ENCODE results near the gene IPO4.
"Not testable (repeated sequence)": the region's sequence is repeated elsewhere in the genome, so short reads cannot be mapped to it uniquely, and the experiment has no call there.

The IPO4 gene

DNA sequence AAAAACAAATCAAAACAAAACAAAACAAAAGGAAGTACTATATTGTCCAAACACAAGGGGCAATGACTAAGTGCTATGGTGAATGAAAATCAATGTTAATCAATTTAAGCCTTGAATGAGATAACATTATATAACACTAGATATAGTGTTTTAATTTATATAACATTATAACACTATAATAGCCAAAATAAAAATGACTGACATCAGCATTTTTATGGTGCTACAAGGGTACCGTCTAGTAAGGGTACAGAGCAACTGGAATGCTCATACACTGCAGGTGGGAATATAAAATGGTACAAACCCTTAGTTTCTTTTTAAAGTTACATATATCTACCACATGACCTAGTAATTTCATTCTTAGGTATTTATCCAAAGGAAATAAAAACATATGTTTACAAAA, 37.9 kb upstream of the IPO4 start:
- no peak for DNase-seq
- peaks cover 43% of the 10 kb centered on the region for H3K4me1 Mint-ChIP-seq (ENCODE audit: low read depth)
- no peak overlapping the region for H3K27ac Mint-ChIP-seq
- peaks cover 54% of the 10 kb centered on the region for H3K36me3 Mint-ChIP-seq (ENCODE audit: low read depth)
- no peaks in the 10 kb centered on the region for H3K9me3 Mint-ChIP-seq
- no peaks in the 10 kb centered on the region for H3K27me3 Mint-ChIP-seq
- H3K4me3 Mint-ChIP-seq: no peak overlapping the region

DNA sequence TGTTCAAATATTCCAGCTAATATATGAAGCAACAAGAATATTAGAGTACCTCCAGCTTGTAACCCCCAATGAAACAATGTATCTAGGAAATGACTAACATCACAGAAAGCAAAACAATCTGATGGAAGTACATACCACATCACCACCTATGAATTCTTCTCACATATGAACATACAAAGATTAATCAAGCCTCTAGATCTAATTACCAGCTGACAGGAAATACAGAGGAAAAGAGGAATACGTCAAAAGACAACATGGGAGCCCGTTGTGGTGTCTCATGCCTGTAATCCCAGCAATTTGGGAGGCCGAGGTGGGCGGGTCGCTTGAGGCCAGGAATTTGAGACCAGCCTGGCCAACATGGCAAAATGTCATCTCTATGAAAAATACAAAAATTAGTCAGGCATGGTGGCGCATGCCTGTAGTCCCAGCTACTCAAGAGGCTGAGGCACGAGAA, 36.0 kb upstream of the IPO4 start:
- peaks cover 34% of the 10 kb centered on the region for H3K4me1 Mint-ChIP-seq (ENCODE audit: low read depth)
- no peaks in the 10 kb centered on the region for H3K27me3 Mint-ChIP-seq
- H3K4me3 Mint-ChIP-seq: no peak overlapping the region
- H3K9me3 Mint-ChIP-seq: no peaks in the 10 kb centered on the region
- H3K36me3 Mint-ChIP-seq (ENCODE audit: low read depth): peaks cover 51% of the 10 kb centered on the region
- peak overlapping the region; percentile 66 for H3K27ac Mint-ChIP-seq
- DNase-seq: no peak

DNA sequence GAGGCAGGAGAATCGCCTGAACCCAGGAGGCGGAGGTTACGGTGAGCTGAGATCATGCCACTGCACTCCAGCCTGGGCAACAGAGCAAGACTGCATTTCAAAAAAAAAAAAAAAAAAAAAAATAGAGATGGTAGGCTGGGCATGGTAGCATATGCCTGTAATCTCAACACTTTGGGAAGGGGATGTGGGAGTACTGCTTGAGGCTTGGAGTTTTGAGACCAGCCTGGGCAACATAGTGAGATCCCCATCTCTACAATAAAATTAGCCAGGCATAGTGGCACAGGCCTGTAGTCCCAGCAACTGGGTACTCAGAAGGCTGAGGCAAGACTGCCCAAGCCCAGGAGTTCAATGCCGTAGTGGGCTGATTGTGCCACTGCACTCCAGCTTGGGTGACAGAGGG, 34.4 kb upstream of the IPO4 start:
- peaks cover 27% of the 10 kb centered on the region for H3K4me1 Mint-ChIP-seq (ENCODE audit: low read depth)
- not testable (repeated sequence) for DNase-seq, H3K27me3 Mint-ChIP-seq, H3K9me3 Mint-ChIP-seq, H3K4me3 Mint-ChIP-seq, H3K27ac Mint-ChIP-seq
- H3K36me3 Mint-ChIP-seq (ENCODE audit: low read depth): peaks cover 45% of the 10 kb centered on the region

DNA sequence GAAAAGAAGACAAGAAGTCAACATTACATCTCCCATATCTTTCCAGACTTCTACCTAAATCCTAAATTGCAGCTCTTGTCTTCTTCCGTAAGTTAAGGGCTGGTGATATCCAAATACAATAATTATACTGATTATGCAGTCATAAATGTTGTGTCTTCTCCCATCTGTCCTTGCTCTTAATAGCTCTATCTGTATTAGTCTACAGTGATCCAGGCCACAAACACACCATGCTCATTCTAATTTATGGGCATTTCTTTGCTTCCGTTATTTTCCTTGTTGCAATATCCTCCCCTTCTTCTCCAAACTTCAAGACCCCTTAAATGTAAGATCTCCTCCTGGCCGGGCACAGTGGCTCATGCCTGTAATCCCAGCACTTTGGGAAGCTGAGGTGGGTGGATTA, 30.9 kb upstream of the IPO4 start:
- H3K9me3 Mint-ChIP-seq: no peaks in the 10 kb centered on the region
- H3K4me3 Mint-ChIP-seq: no peak overlapping the region
- peaks cover 43% of the 10 kb centered on the region for H3K36me3 Mint-ChIP-seq (ENCODE audit: low read depth)
- H3K4me1 Mint-ChIP-seq (ENCODE audit: low read depth): peaks cover 23% of the 10 kb centered on the region
- H3K27ac Mint-ChIP-seq: no peak overlapping the region
- no peak for DNase-seq
- no peaks in the 10 kb centered on the region for H3K27me3 Mint-ChIP-seq

DNA sequence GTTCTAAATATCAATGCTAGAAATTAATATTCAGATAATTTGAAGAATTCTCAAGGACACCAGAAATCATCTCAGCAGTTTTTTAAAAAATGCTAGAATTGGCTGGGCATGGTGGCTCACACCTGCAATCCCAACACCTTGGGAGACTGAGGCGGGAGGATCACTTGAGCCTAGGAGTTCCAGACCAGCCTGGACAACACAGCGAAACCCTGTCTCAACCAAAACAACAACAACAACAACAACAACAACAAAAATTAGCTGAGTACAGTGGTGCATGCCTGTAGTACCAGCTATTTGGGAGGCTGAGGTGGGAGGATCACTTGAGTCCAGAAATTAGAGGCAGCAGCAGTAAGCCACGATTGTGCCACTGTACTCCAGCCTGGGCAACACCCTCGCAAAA, 30.5 kb upstream of the IPO4 start:
- no peaks in the 10 kb centered on the region for H3K9me3 Mint-ChIP-seq
- no peak for DNase-seq
- no peak overlapping the region for H3K27ac Mint-ChIP-seq
- H3K4me3 Mint-ChIP-seq: no peak overlapping the region
- H3K27me3 Mint-ChIP-seq: no peaks in the 10 kb centered on the region
- H3K36me3 Mint-ChIP-seq (ENCODE audit: low read depth): peaks cover 44% of the 10 kb centered on the region
- peaks cover 25% of the 10 kb centered on the region for H3K4me1 Mint-ChIP-seq (ENCODE audit: low read depth)

DNA sequence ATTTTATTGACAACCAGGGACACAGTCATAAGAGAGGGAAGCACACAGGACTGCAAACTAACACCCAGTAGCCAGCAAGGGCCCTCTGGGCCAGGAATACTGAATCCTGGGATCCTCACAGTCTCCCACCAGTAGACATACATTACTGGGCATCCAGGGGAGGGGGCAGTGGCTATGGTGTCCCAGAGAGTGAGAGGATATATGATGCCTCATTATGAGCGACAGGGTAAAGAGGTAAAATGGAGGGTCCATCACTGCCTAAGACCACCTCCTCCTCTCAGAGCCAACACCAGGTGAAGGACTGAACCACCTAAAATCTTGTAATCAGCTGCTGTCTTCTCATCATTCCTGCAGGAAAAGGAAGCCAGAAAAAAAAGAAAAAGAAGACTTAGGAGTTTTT, 28.3 kb upstream of the IPO4 start:
- not testable (repeated sequence) for H3K27me3 Mint-ChIP-seq, DNase-seq, H3K4me3 Mint-ChIP-seq, H3K9me3 Mint-ChIP-seq
- H3K27ac Mint-ChIP-seq: peak overlapping the region; percentile 97
- peaks cover 40% of the 10 kb centered on the region for H3K4me1 Mint-ChIP-seq (ENCODE audit: low read depth)
- H3K36me3 Mint-ChIP-seq (ENCODE audit: low read depth): peaks cover 64% of the 10 kb centered on the region

DNA sequence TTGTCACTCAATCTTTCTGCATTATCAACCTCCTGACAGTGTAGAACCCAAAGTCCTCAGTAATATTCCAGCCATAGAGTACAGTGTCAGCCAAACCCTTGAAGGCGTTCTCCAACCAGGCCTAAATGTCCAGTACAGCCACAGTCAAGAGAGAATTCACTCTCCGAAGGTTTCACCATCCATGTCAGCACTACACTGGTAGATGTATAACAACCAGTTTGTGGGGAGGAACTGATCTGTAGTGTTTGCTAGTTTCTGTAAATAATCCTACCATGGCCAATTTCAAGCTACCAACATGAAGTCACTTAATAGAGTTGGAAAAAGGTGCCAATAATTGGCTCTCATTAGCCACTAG, 27.7 kb upstream of the IPO4 start:
- Mint-ChIP-seq H3K27me3 (no peaks in the 10 kb centered on the region), H3K36me3 (ENCODE audit: low read depth) (peaks cover 70% of the 10 kb centered on the region), H3K9me3 (no peaks in the 10 kb centered on the region), H3K27ac (peak overlapping the region; percentile 97), H3K4me1 (ENCODE audit: low read depth) (peaks cover 45% of the 10 kb centered on the region), H3K4me3 (peak overlapping the region; percentile 94)
- no peak for DNase-seq

DNA sequence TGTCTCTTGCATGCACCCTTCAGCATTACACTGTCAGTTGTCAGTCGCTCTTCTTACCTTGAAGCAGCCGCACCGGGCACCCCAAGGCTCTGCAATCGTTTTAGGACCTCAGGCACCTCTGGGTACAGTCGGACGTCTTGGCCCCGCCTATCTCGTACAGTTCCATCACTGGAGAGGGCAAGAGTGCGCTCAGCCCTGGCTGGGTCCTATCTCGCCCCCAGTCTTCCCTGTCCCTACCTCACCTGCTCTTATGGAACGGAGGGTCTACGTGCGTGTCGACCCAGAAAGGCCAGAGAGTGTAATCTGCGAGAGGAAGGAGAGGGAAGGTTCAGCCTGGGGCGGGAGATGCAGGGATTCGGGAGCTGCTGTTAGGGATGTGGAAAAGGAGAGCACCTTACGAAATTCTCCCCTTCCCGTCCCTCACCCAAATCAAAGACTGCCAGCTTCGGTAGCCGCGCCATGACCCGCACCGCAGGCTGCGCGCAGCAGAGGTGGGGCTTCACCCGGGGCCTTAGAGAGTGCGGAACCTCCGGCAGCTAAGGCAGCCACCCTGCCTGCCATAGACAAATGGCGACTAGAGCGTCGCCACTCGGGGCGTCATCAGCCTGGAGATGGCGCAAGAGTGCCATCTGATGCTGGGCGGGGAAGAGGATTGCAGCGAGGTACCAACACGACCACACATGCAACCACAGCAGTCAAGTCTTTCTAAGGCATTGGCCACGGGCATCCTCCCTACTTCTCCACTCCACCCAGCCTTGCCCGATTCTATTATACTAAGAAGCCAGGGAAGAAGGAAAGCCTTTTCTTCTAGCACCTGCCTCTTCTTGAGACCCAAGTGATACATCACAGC, 27.1 kb upstream of the IPO4 start, which contains the start of gene MDP1:
Gene MDP1, minus strand, starts transcription at position 572 of the 850 bp plus-strand sequence. Its CDS starts 111 bp downstream, at position 461.
- peaks cover 51% of the 10 kb centered on the region for H3K4me1 Mint-ChIP-seq (ENCODE audit: low read depth)
- peak within 1 kb of the TSS; percentile 97 for H3K27ac Mint-ChIP-seq

DNA sequence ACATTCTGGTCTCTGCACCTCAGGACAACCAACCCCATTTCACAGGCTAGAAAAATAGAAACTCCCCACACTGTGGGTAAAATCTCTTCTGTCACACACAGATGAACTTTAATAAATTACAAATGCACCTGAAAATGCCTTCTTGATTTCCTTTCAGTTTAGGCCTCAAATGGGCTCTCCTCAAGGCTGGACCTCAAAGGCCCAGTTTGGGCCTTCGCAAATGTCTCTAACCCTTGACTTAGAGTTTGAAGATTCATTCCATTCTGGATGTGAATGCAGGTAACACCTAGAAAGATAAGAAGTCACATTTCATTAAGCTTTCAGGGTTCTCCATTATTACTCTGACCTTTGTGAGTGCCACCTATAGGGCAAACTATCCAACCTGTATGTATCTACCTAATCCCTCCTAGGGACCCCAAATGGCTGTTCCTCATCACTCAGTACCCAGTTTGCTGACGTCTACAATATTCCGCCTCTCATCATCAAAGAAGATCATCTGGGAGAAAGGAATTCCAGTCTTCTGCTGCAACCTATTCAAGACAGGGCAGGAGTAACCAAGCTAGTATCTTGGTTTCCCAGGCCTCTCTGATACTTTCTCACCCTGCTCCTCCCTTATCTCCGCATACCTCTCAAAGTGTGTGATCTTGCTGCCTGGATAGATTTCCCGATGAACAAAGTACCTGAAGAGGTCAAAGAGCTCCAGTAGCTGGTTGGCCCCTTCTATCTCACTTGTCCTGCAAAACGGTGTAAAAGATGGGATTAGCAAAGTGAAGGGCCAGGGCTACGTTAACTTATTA, 25.4 kb upstream of the IPO4 start:
- H3K4me3 Mint-ChIP-seq: peak overlapping the region; percentile 94
- peaks cover 86% of the 10 kb centered on the region for H3K36me3 Mint-ChIP-seq (ENCODE audit: low read depth)
- no peaks in the 10 kb centered on the region for H3K27me3 Mint-ChIP-seq

More for the DNA sequence above, 27.1 kb upstream of the IPO4 start, which contains the start of gene MDP1:
- peak; percentile 87 for DNase-seq
- Mint-ChIP-seq H3K4me3 (peak within 1 kb of the TSS; percentile 94), H3K9me3 (no peaks in the 10 kb centered on the region), H3K36me3 (ENCODE audit: low read depth) (peaks cover 74% of the 10 kb centered on the region), H3K27me3 (no peaks in the 10 kb centered on the region)

DNA sequence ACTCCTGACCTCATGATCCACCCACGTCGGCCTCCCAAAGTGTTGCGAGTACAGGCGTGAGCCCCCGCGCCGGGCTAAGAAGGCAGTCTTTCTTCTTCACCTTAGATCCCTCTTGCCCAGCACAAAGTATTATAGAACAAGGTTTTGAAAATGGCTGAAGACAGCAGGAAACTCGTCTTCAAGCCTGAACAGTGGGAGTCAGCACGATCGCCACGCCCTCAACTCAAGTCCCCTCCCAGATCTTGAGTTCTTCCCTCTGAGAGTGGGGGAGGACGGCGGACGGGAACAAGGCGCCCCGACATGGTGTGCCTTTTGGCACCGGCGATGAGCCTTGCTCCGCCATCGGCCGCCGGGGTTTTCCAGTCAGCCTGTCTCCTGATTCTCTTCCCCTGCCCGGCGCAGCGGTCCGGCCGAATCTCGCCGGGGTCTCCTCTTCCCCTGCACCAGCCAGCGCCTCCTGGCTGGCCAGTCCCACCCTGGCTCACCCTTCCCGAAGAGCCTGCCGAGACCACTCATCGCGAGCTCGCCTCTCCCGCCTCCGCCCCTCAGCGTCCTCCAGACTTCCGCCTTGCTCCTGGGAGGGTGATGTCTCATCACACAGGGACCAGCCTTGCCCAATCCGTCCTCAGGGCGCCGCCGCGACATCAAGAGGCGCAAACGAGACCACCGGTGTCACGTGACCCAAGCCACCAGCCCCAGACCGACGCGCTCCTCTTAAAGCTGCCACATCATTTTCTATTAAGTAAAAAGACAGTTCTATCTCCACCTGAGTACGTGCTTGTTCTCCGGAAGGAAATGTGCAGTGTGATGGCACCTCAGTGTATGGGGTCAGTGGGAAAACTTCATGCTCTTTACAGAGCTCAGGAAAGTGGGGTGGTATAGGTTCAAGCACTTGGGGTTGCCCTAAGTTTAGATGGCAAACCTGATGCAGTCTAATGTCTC, 24.6 kb upstream of the IPO4 start, which contains the start of gene CHMP4A:
Gene CHMP4A, minus strand, starts transcription at position 565 of the 942 bp plus-strand sequence. Its CDS starts 49 bp downstream, at position 516.
- H3K27me3 Mint-ChIP-seq: no peaks in the 10 kb centered on the region

More for the DNA sequence above, 25.4 kb upstream of the IPO4 start:
- DNase-seq: no peak
- H3K4me1 Mint-ChIP-seq (ENCODE audit: low read depth): peaks cover 65% of the 10 kb centered on the region
- no peaks in the 10 kb centered on the region for H3K9me3 Mint-ChIP-seq
- H3K27ac Mint-ChIP-seq: peak overlapping the region; percentile 97

DNA sequence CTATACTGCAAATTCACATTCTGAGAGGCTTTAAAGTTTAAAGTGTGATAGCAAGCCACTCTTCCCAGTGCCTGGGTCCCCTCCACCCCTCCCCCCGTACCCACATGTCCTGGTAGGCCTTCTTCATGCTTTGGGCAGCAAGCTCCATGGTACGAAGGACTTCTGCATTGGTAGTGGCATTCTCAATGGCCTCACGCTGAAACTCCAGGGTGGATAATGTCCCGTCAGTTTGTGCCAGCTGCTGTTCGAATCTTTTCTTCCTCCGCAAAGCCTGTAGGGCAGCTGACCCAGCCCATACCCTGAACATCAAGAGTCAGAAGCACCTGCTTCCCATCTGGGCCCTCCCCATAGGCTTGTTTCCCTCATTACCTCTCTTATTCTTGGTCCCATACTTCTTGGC, 22.7 kb upstream of the IPO4 start:
- Mint-ChIP-seq H3K4me1 (ENCODE audit: low read depth) (peaks cover 83% of the 10 kb centered on the region), H3K27ac (peak overlapping the region; percentile 97), H3K36me3 (ENCODE audit: low read depth) (peaks cover 89% of the 10 kb centered on the region), H3K9me3 (no peaks in the 10 kb centered on the region), H3K4me3 (peak overlapping the region; percentile 94), H3K27me3 (no peaks in the 10 kb centered on the region)
- DNase-seq: no peak

More for the DNA sequence above, 24.6 kb upstream of the IPO4 start, which contains the start of gene CHMP4A:
- Mint-ChIP-seq H3K9me3 (no peaks in the 10 kb centered on the region), H3K27ac (peak within 1 kb of the TSS; percentile 97), H3K36me3 (ENCODE audit: low read depth) (peaks cover 88% of the 10 kb centered on the region), H3K4me3 (peak within 1 kb of the TSS; percentile 94), H3K4me1 (ENCODE audit: low read depth) (peaks cover 68% of the 10 kb centered on the region)
- peak; percentile 93 for DNase-seq

DNA sequence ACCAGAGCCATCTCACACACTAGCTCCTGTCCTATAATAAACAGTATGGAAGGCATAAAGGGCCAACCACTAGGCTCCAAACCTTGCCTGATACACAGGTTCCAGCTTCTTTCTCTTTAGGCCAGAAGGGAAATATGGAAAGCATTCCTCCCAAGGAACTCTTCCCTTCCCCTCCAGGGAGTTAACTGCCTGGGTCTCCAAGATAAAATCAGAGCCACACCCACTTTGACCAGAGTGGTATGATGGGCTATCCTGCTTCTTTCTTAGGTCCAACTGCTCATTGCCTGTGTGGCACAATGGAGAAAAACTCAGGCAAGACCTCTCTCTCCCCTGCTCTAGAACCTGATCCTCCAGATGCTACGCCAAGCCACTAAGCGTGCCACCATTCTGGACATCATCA, 19.0 kb upstream of the IPO4 start:
- Mint-ChIP-seq H3K9me3 (peaks cover 4% of the 10 kb centered on the region), H3K27ac (peak overlapping the region; percentile 58), H3K27me3 (no peaks in the 10 kb centered on the region), H3K4me3 (no peak overlapping the region), H3K36me3 (ENCODE audit: low read depth) (peaks cover 94% of the 10 kb centered on the region), H3K4me1 (ENCODE audit: low read depth) (peaks cover 66% of the 10 kb centered on the region)
- DNase-seq: no peak

DNA sequence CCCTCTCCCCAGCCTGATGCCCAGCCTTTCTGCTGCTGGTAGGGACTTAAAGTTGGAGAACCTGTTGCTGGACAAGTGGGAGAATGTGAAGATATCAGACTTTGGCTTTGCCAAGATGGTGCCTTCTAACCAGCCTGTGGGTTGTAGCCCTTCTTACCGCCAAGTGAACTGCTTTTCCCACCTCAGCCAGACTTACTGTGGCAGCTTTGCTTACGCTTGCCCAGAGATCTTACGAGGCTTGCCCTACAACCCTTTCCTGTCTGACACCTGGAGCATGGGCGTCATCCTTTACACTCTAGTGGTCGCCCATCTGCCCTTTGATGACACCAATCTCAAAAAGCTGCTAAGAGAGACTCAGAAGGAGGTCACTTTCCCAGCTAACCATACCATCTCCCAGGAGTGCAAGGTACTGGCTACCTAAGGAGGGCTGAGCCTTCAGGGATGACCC, 18.5 kb upstream of the IPO4 start:
- DNase-seq: peak; percentile 25
- Mint-ChIP-seq H3K27me3 (no peaks in the 10 kb centered on the region), H3K9me3 (peaks cover 7% of the 10 kb centered on the region), H3K36me3 (ENCODE audit: low read depth) (peaks cover 95% of the 10 kb centered on the region), H3K4me3 (no peak overlapping the region), H3K27ac (peak overlapping the region; percentile 58), H3K4me1 (ENCODE audit: low read depth) (peaks cover 62% of the 10 kb centered on the region)
